Measurements from ENCODE around the gene NHS.

- TF ChIP-seq CTCF (IDR thresholded peaks at IDR 0.05) (no peak), POLR2AphosphoS5 (IDR thresholded peaks at IDR 0.05) (no peak), POLR2A (IDR thresholded peaks at IDR 0.05) (no peak)
These were observed 260.2 kb downstream of the NHS start for GRCh38 chrX:17635231-17635630.
